Fibroblast of pulmonary artery (primary cell): ENCODE results near the gene DNAI7.

Experiments used
- DNase-seq: peaks from one replicate; pipeline ENCODE4 v3.0.0-alpha.2; 2010; ENCODE audit warnings: low read depth
- H3K4me3 ChIP-seq: replicated peaks from 2 replicates; pipeline ENCODE4 v1.5.1; 2011; ENCODE audit warnings: low read depth, mild to moderate bottlenecking, control low read depth, low read length, moderate library complexity
- TF ChIP-seq, protein P1 (sequence below): IDR thresholded peaks from 2 replicates; pipeline ENCODE4 v1.5.1; 2011; ENCODE audit warnings: mild to moderate bottlenecking, control low read depth, low read length, inconsistent platforms; ENCODE audit errors: missing control alignments

The DNAI7 gene

DNA sequence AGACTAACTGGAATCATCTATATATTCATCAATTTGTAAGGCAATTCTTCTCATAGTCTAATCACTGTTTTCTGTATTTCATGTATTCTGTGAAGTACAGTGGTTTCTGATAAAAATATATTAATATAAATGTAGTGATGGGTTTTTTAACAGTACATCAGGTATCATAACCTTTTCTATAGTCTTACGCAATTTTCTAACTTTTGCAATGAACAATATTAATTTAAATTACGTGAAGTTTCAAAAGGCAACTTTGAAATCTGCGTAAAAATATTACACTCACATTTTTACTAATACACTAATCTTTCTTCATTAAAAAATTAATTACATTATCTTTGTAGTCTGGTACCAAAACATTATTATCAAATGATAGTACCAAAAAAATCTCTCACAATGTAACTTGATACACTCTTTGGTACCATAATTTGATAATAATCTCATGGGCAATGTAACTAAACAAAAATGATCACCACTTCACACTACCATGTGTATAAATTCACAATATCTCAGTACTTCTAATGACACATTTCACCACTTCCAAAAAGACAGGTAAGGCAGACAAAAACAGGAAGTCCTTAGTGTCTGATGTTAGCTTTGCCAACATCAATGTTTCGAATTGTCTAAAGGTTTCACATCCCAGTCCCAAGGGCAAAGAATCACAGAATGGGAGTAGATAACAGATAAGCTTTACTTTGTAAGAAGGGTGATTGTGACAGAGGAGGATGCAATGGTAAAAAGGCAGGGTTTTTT, 8.7 kb downstream of the DNAI7 start:
- TF ChIP-seq, protein P1, sequence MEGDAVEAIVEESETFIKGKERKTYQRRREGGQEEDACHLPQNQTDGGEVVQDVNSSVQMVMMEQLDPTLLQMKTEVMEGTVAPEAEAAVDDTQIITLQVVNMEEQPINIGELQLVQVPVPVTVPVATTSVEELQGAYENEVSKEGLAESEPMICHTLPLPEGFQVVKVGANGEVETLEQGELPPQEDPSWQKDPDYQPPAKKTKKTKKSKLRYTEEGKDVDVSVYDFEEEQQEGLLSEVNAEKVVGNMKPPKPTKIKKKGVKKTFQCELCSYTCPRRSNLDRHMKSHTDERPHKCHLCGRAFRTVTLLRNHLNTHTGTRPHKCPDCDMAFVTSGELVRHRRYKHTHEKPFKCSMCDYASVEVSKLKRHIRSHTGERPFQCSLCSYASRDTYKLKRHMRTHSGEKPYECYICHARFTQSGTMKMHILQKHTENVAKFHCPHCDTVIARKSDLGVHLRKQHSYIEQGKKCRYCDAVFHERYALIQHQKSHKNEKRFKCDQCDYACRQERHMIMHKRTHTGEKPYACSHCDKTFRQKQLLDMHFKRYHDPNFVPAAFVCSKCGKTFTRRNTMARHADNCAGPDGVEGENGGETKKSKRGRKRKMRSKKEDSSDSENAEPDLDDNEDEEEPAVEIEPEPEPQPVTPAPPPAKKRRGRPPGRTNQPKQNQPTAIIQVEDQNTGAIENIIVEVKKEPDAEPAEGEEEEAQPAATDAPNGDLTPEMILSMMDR: no peak
- no peak for DNase-seq
- H3K4me3 ChIP-seq: no peak overlapping the region

DNA sequence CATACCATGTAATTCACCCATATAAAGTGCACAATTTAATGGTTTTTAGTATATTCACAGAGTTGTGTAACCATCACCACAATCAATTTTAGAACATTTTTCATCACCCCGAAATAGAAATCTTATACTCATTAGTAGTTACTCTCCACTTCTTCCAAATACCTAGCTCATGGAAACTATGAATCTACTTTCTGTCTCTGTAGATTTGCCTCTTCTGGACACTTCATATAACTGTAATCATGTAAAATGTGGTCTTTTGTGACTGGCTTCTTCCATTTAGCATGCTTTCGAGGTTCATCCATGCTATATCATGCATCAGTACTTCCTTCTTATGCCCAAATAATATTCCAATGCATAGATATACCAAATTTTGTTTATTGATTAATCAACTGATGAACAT, 10.8 kb downstream of the DNAI7 start:
- no peak overlapping the region for H3K4me3 ChIP-seq
- no peak for DNase-seq
- TF ChIP-seq, protein P1: no peak

DNA sequence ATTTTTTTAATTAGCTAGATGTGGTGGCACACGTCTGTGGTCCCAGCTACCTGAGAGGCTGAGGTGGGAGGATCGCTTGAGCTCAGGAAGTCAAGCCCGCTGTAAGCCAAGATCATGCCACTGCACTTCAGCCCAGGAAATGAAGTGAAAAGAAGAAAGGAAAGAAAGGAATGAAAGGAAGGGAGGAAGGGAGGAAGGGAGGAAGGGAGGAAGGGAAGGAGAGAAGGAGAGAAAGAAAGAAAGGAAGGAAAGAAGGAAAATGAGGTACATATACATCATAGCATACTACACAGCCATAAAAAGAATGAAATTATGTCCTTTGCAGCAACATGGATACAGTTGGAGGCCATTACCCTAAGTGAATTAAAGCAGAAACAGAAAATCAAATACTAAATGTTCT, 12.2 kb downstream of the DNAI7 start:
- no peak for DNase-seq
- TF ChIP-seq, protein P1: no peak
- no peak overlapping the region for H3K4me3 ChIP-seq

DNA sequence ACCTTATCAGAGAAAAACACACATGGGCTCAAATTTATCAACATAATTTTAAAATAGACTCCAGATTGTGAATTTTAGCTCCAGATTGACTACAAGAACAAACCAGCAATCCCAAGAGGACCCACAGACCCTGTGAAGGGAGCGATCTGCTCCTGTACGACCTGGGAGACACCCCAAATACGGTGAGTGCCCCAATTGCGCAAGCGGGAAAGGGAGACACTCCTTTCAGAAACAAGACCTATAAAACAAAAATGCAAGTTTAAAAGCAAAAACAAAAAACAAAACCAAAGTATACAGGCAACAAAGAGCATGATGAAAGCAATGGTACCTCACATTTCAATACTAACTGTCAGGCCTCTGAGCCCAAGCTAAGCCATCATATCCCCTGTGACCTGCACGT, 32.1 kb downstream of the DNAI7 start:
- TF ChIP-seq, protein P1: no peak
- no peak overlapping the region for H3K4me3 ChIP-seq
- DNase-seq: no peak

DNA sequence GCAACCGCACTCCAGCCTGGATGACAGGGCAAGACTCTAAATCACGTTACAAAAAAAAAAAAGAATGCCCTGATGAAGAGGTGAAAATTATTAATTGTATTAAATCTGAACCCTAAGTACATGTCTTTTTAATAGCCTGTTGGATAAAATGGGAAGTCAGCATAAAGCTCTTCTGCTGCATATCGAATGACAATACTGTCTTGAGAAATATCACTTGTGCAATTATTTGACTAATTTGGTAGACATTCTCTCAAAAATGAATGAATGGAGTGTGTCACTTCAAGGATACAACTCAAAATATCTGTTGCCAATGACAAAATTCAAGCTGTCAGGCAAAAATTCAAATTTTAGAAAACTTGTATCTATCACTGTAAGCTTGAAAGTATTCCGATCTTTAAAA, 38.9 kb downstream of the DNAI7 start:
- TF ChIP-seq, protein P1: no peak
- DNase-seq: no peak
- no peak overlapping the region for H3K4me3 ChIP-seq

DNA sequence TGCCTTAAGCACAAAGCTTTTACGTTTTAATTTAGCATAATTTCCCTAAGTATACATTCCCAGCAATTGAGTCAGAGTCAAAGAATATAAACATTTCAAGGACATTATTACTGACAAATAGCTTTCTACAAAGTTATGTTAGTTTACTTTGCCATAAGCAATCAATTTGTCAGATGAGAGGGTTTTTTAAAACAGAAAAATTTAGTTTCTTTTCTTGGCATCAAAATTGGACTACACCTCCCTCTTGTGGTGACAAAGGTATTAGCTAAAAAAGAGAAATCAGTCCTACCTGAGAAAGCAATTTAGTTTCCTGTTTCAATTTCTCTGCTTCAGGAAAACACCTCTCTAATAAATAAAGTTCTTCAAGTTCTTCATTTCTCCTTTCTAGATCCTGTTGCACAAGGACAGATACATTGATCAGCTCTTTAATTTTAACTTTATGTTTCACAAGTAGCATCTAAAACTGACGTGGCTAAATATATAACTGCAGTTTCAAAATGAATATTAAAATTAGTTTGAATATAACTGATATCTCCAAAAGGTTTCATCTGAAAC, 39.9 kb downstream of the DNAI7 start:
- TF ChIP-seq, protein P1: peak; percentile 78
- DNase-seq: peak; percentile 53
- H3K4me3 ChIP-seq: no peak overlapping the region

DNA sequence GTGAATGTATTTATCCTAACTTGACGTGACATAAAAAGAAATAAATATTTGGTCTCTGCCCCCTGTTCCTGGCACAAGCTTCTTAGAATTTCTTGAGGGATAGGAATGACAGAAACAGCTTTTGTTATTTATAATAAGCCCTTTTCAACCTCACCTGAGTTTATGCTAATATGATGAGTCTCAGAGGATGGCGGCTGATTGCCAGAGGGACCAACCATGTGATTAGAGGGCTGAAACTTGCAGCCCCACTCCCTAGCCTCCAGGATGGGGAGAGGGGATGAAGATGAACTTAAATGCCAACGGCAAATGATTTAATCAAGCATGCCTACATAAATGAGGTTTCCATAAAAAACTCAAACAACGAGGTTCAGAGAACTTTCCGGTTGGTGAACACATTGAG, 42.9 kb downstream of the DNAI7 start:
- DNase-seq: no peak

More for the DNA sequence above, 42.9 kb downstream of the DNAI7 start:
- H3K4me3 ChIP-seq: no peak overlapping the region
- TF ChIP-seq, protein P1: no peak
